SK-N-SH (cell line): ENCODE results near the gene RCE1. TPM values are rescaled to one million over a fixed set of nuclear protein-coding genes. Genes with fewer than 3 reads are reported as not detected.
"Not testable (repeated sequence)": the region's sequence is repeated elsewhere in the genome, so short reads cannot be mapped to it uniquely, and the experiment has no call there.

ENCODE experiments used
- CTCF ChIA-PET: fragments of 300-600, 350-600 bp; formaldehyde crosslinking; extraction: SDS; loops from one replicate; lab custom pipeline; 2021; lab: Yijun Ruan, JAX
- POLR2A ChIA-PET: fragments of 350-600 bp; sonication (Branson Sonifier 250); formaldehyde crosslinking; extraction: SDS; loops from one replicate; lab custom pipeline; 2020; ENCODE audit warnings: antibody characterized with exemption, inconsistent platforms; lab: Yijun Ruan, JAX
- DNase-seq: peaks from one replicate; pipeline ENCODE4 v3.0.0; 2012
- H2AFZ ChIP-seq: fragments of 200-600 bp; sonication (generic); 2 replicates; pipeline ENCODE4 v1.8.1; 2016; ENCODE audit warnings: antibody characterized with exemption, mild to moderate bottlenecking, low read depth
- H3F3A ChIP-seq: fragments of 200-600 bp; sonication (generic); replicated peaks from 2 replicates; pipeline ENCODE3; 2016; ENCODE audit warnings: antibody characterized with exemption, mild to moderate bottlenecking; ENCODE audit not compliant: insufficient read depth
- H3K27ac ChIP-seq, 2 experiments: fragments of 200-500 bp in 1 of 2; fragments of 200-600 bp in 1 of 2; sonication (Bioruptor generic) in 1 of 2; sonication (generic), shearing (Covaris generic) in 1 of 2; 2 replicates each; pipeline versions ENCODE4 v1.5.1 to v1.6.1; 2014 to 2016; ENCODE audit warnings: low read depth in 2 of 2, inconsistent platforms in 1 of 2, low read length in 1 of 2, mild to moderate bottlenecking in 1 of 2, mixed read lengths in 1 of 2
- H3K27me3 ChIP-seq: fragments of 200-600 bp; sonication (generic), shearing (Covaris generic); 2 replicates; pipeline ENCODE4 v1.6.1; 2016; ENCODE audit warnings: mixed run types; ENCODE audit not compliant: insufficient read depth
- H3K36me3 ChIP-seq, 2 experiments: fragments of 200-500 bp in 1 of 2; fragments of 200-600 bp in 1 of 2; sonication (Bioruptor generic) in 1 of 2; sonication (generic) in 1 of 2; replicated peaks in 1 of 2; 2 replicates each; pipeline versions ENCODE3 to v1.5.1; 2014 to 2016; ENCODE audit warnings: low read length in 1 of 2, mild to moderate bottlenecking in 1 of 2; ENCODE audit not compliant: insufficient read depth in 2 of 2, control insufficient read depth in 1 of 2
- H3K4me1 ChIP-seq, 2 experiments: fragments of 200-500 bp in 1 of 2; fragments of 200-600 bp in 1 of 2; sonication (Bioruptor generic) in 1 of 2; sonication (generic), shearing (Covaris generic) in 1 of 2; 2 replicates each; pipeline versions ENCODE4 v1.5.1 to v1.6.1; 2014 to 2016; ENCODE audit warnings: low read depth in 1 of 2, low read length in 1 of 2, mixed run types in 1 of 2; ENCODE audit not compliant: insufficient read depth in 2 of 2, control insufficient read depth in 1 of 2
- H3K4me2 ChIP-seq: fragments of 200-600 bp; sonication (generic), shearing (Covaris generic); 2 replicates; pipeline ENCODE4 v1.6.1; 2017; ENCODE audit warnings: mixed run types
- H3K4me3 ChIP-seq, 2 experiments: fragments of 200-500 bp in 1 of 2; fragments of 200-600 bp in 1 of 2; sonication (Bioruptor generic) in 1 of 2; sonication (generic), shearing (Covaris generic) in 1 of 2; 2 replicates each; pipeline versions ENCODE4 v1.5.1 to v1.8.1; 2014 to 2016; ENCODE audit warnings: low read depth in 2 of 2, inconsistent platforms in 1 of 2, low read length in 1 of 2, mild to moderate bottlenecking in 1 of 2, mixed read lengths in 1 of 2, moderate library complexity in 1 of 2
- H3K79me2 ChIP-seq: fragments of 200-600 bp; sonication (generic); 2 replicates; pipeline ENCODE4 v1.8.1; 2017; ENCODE audit warnings: mild to moderate bottlenecking; ENCODE audit not compliant: insufficient read depth
- H3K9ac ChIP-seq: fragments of 200-600 bp; sonication (generic); 2 replicates; pipeline ENCODE4 v1.6.1; 2017; ENCODE audit warnings: mixed run types
- H3K9me2 ChIP-seq: fragments of 200-600 bp; sonication (generic); 2 replicates; pipeline ENCODE4 v1.6.1; 2017; ENCODE audit warnings: mixed run types
- H3K9me3 ChIP-seq: fragments of 200-600 bp; sonication (generic); 2 replicates; pipeline ENCODE4 v1.6.1; 2017; ENCODE audit warnings: mixed run types, mild to moderate bottlenecking, moderate library complexity
- H4K20me1 ChIP-seq: fragments of 200-600 bp; sonication (generic); 2 replicates; pipeline ENCODE4 v1.6.1; 2017; ENCODE audit warnings: mild to moderate bottlenecking, mixed run types; ENCODE audit not compliant: insufficient read depth
- FOXJ3 ChIP-seq: sonication (generic); formaldehyde crosslinking; IDR thresholded peaks from 2 replicates; pipeline ENCODE4 v1.5.1; 2020; ENCODE audit warnings: mild to moderate bottlenecking, missing genetic modification reagents
- FOXM1 ChIP-seq: IDR thresholded peaks from 2 replicates; pipeline ENCODE4 v1.4.0; 2012; ENCODE audit warnings: low read depth, mild to moderate bottlenecking
- GABPA ChIP-seq: IDR thresholded peaks from 2 replicates; pipeline ENCODE4 v1.4.0; 2012; ENCODE audit warnings: low read depth, mild to moderate bottlenecking
- GATA2 ChIP-seq: sonication (generic); formaldehyde crosslinking; IDR thresholded peaks from 2 replicates; pipeline ENCODE4 v1.5.0; 2020; ENCODE audit warnings: mild to moderate bottlenecking, missing genetic modification reagents
- IRF3 ChIP-seq: fragments of 150-350 bp; IDR thresholded peaks from 2 replicates; pipeline ENCODE4 v1.6.1; 2016; ENCODE audit warnings: mild to moderate bottlenecking, low read depth, low read length
- MEF2A ChIP-seq: IDR thresholded peaks from 2 replicates; pipeline ENCODE4 v1.4.0; 2012; ENCODE audit warnings: low read depth, borderline replicate concordance
- NRF1 ChIP-seq: IDR thresholded peaks from 2 replicates; pipeline ENCODE4 v1.6.1; 2012; ENCODE audit warnings: low read depth, mild to moderate bottlenecking, low read length
- PBX3 ChIP-seq: IDR thresholded peaks from 2 replicates; pipeline ENCODE4; 2012
- POLR2AphosphoS5 ChIP-seq: IDR thresholded peaks from 2 replicates; pipeline ENCODE4 v1.6.1; 2012; ENCODE audit warnings: low read depth, low read length
- RAD21 ChIP-seq: IDR thresholded peaks from 2 replicates; pipeline ENCODE4 v1.6.1; 2012; ENCODE audit warnings: mild to moderate bottlenecking, low read length
- RCOR1 ChIP-seq: fragments of 150-350 bp; IDR thresholded peaks from 2 replicates; pipeline ENCODE4 v1.6.1; 2017; ENCODE audit warnings: antibody characterized with exemption, low read length
- RFX5 ChIP-seq: IDR thresholded peaks from 2 replicates; pipeline ENCODE4 v1.6.1; 2012; ENCODE audit warnings: mild to moderate bottlenecking, improper control_type of control experiment, low read length
- RXRA ChIP-seq: IDR thresholded peaks from 2 replicates; pipeline ENCODE4 v1.4.0; 2012; ENCODE audit warnings: low read depth, mild to moderate bottlenecking, borderline replicate concordance
- SIN3A ChIP-seq: IDR thresholded peaks from 2 replicates; pipeline ENCODE4 v1.6.1; 2012; ENCODE audit warnings: low read depth, mild to moderate bottlenecking, low read length, moderate library complexity, borderline replicate concordance
- TAF1 ChIP-seq: IDR thresholded peaks from 2 replicates; pipeline ENCODE4 v1.6.1; 2012; ENCODE audit warnings: low read depth, mild to moderate bottlenecking, low read length, moderate library complexity, borderline replicate concordance
- TEAD4 ChIP-seq: IDR thresholded peaks from 2 replicates; pipeline ENCODE4 v1.4.0; 2012; ENCODE audit warnings: mild to moderate bottlenecking, borderline replicate concordance; ENCODE audit not compliant: insufficient read depth
- WGBS: methylation state at CpG from one replicate; pipeline ENCODE4 v1.1.6; 2017; ENCODE audit warnings: low lambda C conversion rate; 5-methylcytosine and 5-hydroxymethylcytosine counted together
- polyA plus RNA-seq, 3 experiments: library from polyadenylated mRNA; depleted of rRNA; stranded (reverse); fragments of >200 nt; gene quantifications; 2 replicates each; pipeline ENCODE4 v1.2.3, GENCODE V29; 2012
- TF ChIP-seq, protein P1 (sequence below): fragments of 200-600 bp; sonication (generic); IDR thresholded peaks from 2 replicates; pipeline ENCODE4 v1.6.1; 2017; ENCODE audit warnings: antibody characterized with exemption, mild to moderate bottlenecking, moderate library complexity

RCE1 gene
- polyA plus RNA-seq, 1 of the 3 experiments (the other 2 are of a cell fraction), result 25.0 TPM

DNA sequence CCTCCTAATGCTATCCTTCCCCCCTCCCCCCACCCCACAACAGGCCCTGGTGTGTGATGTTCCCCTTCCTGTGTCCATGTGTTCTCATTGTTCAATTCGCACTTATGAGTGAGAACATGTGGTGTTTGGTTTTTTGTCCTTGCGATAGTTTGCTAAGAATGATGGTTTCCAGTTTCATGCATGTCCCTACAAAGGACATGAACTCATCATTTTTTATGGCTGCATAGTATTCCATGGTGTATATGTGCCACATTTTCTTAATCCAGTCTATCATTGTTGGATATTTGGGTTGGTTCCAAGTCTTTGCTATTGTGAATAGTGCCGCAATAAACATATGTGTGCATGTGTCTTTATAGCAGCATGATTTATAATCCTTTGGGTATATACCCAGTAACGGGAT lies 18.7 kb upstream of the RCE1 start:
- H3K9ac ChIP-seq, H3K27me3 ChIP-seq, H3K4me3 ChIP-seq, DNase-seq, H3K79me2 ChIP-seq, H3F3A ChIP-seq, H3K36me3 ChIP-seq, H3K9me3 ChIP-seq, H3K9me2 ChIP-seq, H3K4me2 ChIP-seq, POLR2A ChIA-PET, H4K20me1 ChIP-seq, H3K27ac ChIP-seq, H2AFZ ChIP-seq, H3K4me1 ChIP-seq: not testable (repeated sequence)
- WGBS, result 95% methylated on average over 4 of the region's 4 CpGs
- CTCF ChIA-PET, result interaction anchor here (0.8 kb wide), 1 partner anchor 9 kb away, joined by 3 read pairs; no protein-coding TSS in a partner anchor

DNA sequence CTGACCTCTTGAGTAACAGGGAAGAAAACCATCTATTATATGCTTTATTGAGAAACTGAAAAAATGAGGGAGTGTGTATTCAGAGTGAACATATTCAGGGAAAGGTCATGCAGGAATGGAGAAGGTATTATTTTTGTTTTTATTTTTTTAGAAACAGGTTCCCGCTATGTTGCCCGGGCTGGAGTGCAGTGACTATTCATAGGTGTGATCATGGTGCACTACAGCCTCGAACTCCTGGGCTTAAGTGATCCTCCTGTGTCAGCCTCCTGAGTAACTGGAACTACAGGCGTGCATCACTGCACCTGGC lies 8.7 kb upstream of the RCE1 start:
- Histone ChIP-seq H4K20me1 (no peaks in the 10 kb centered on the region), H3K4me2 (no peak overlapping the region), H3K9me3 (no peaks in the 10 kb centered on the region), H2AFZ (no peak overlapping the region), H3K9me2 (no peaks in the 10 kb centered on the region), H3F3A (peaks cover 27% of the 10 kb centered on the region), H3K9ac (no peak overlapping the region), H3K79me2 (peaks cover 1% of the 10 kb centered on the region; the same call in 1 of the 2 replicates), H3K27me3 (no peaks in the 10 kb centered on the region), H3K4me3 (no peak overlapping the region), H3K27ac (no peak overlapping the region), H3K36me3 (peaks cover 8 to 17% of the 10 kb centered on the region in 2 experiments), H3K4me1 (peaks cover 0 to 5% of the 10 kb centered on the region in 2 experiments; a peak in 1 of 4 replicates)
- DNase-seq, result no peak
- TF ChIP-seq FOXM1 (no peak), IRF3 (no peak), RXRA (no peak), NRF1 (no peak)
- ChIA-PET CTCF (interaction anchor here (0.6 to 4.0 kb wide), 44 partner anchors 8 to 448 kb away, joined by 3 to 52 read pairs (median 4); partner anchors contain the start of genes C11orf86, CCDC87, CCS and CTSF), POLR2A (interaction anchor here (0.7 kb wide), 1 partner anchor 156 kb away, joined by 4 read pairs; no protein-coding TSS in a partner anchor)
- WGBS, result 64% methylated on average over 4 of the region's 4 CpGs

DNA sequence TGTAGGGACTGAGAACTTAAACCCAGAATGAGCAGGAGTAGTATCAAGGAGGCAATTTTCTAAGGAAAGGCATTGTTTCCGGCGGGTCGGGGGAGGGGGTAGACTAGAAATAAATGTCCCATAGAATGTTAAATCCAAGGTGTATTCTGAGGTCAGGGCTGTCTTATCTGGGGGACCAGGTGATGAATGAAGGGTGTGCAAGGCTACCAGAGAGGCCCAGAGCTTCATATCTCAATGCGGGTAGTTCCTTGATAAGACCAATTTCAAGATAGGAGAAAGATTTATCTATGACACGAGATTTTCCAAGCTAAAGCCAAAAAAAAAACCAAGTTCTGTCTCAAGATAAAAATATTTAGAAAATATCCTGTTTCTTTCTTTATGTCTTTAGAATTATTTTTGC lies 8.3 kb upstream of the RCE1 start:
- no peak overlapping the region for H3K4me2 ChIP-seq
- POLR2A ChIA-PET, result interaction anchor here (0.7 kb wide), 1 partner anchor 157 kb away, joined by 4 read pairs; no protein-coding TSS in a partner anchor
- no peak overlapping the region for H3K4me3 ChIP-seq
- no peak overlapping the region for H3K9ac ChIP-seq
- DNase-seq, result no peak
- no peak overlapping the region for H3K27ac ChIP-seq
- no peaks in the 10 kb centered on the region for H3K27me3 ChIP-seq
- peaks cover 12 to 16% of the 10 kb centered on the region in 2 experiments for H3K36me3 ChIP-seq
- H2AFZ ChIP-seq, result no peak overlapping the region
- 90% methylated on average over 5 of the region's 5 CpGs for WGBS
- H3F3A ChIP-seq, result peaks cover 28% of the 10 kb centered on the region
- no peaks in the 10 kb centered on the region for H3K9me2 ChIP-seq
- H3K9me3 ChIP-seq, result no peaks in the 10 kb centered on the region
- CTCF ChIA-PET, result interaction anchor here (0.6 to 4.0 kb wide), 38 partner anchors 8 to 449 kb away, joined by 3 to 52 read pairs (median 4); partner anchors contain the start of genes C11orf86, CTSF, RBM4 and RCE1
- H3K79me2 ChIP-seq, result peaks cover 6% of the 10 kb centered on the region; the same call in 1 of the 2 replicates
- H3K4me1 ChIP-seq, result peaks cover 0 to 5% of the 10 kb centered on the region in 2 experiments; a peak in 1 of 4 replicates
- no peaks in the 10 kb centered on the region for H4K20me1 ChIP-seq
- no peak for TF ChIP-seq POLR2AphosphoS5
- no peak for TF ChIP-seq MEF2A
- no peak for TF ChIP-seq GABPA
- TF ChIP-seq RAD21, result no peak
- TF ChIP-seq TAF1, result no peak
- no peak for TF ChIP-seq RFX5
- TF ChIP-seq IRF3, result no peak
- no peak for TF ChIP-seq FOXJ3 (CRISPR knock-in tag)
- TF ChIP-seq FOXM1, result no peak
- no peak for TF ChIP-seq TEAD4
- TF ChIP-seq, protein P1, sequence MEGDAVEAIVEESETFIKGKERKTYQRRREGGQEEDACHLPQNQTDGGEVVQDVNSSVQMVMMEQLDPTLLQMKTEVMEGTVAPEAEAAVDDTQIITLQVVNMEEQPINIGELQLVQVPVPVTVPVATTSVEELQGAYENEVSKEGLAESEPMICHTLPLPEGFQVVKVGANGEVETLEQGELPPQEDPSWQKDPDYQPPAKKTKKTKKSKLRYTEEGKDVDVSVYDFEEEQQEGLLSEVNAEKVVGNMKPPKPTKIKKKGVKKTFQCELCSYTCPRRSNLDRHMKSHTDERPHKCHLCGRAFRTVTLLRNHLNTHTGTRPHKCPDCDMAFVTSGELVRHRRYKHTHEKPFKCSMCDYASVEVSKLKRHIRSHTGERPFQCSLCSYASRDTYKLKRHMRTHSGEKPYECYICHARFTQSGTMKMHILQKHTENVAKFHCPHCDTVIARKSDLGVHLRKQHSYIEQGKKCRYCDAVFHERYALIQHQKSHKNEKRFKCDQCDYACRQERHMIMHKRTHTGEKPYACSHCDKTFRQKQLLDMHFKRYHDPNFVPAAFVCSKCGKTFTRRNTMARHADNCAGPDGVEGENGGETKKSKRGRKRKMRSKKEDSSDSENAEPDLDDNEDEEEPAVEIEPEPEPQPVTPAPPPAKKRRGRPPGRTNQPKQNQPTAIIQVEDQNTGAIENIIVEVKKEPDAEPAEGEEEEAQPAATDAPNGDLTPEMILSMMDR, result no peak
- TF ChIP-seq PBX3, result no peak
- no peak for TF ChIP-seq GATA2 (CRISPR knock-in tag)
- no peak for TF ChIP-seq SIN3A
- no peak for TF ChIP-seq RCOR1
